ENCODE data around the gene MROH8. TPM values are rescaled to one million over a fixed set of nuclear protein-coding genes. Genes with fewer than 3 reads are reported as not detected.

Gene MROH8
- total RNA-seq, 4 donors from 2014 or later: 1.4 to 5.0 (median 3.6) TPM

DNA sequence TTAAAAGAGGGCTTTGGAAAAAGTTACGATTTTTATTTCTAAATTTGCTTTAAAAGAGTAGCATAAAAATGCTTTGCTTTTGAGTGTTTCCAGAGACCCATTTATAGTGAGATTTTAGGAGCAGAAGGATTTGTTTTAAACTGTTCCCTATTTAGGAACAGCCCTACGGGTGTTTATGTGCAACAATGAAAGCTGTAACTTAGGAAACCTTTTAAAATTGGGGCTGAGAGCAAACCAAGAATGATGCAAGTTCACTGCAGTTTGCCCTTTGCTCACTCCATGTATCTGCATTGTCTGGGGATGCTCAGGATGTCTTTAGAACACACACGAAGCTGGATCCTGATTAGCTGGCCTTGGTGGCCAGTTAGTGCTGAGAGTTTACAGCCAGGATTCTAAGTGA, 41.4 kb upstream of the MROH8 start:
- DNase-seq (ENCODE audit: low spot score): no peak
- no peak for ATAC-seq (ENCODE audit: low FRiP score)
- TF ChIP-seq, protein P1, sequence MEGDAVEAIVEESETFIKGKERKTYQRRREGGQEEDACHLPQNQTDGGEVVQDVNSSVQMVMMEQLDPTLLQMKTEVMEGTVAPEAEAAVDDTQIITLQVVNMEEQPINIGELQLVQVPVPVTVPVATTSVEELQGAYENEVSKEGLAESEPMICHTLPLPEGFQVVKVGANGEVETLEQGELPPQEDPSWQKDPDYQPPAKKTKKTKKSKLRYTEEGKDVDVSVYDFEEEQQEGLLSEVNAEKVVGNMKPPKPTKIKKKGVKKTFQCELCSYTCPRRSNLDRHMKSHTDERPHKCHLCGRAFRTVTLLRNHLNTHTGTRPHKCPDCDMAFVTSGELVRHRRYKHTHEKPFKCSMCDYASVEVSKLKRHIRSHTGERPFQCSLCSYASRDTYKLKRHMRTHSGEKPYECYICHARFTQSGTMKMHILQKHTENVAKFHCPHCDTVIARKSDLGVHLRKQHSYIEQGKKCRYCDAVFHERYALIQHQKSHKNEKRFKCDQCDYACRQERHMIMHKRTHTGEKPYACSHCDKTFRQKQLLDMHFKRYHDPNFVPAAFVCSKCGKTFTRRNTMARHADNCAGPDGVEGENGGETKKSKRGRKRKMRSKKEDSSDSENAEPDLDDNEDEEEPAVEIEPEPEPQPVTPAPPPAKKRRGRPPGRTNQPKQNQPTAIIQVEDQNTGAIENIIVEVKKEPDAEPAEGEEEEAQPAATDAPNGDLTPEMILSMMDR (IDR thresholded peaks at IDR 0.05): no peak

DNA sequence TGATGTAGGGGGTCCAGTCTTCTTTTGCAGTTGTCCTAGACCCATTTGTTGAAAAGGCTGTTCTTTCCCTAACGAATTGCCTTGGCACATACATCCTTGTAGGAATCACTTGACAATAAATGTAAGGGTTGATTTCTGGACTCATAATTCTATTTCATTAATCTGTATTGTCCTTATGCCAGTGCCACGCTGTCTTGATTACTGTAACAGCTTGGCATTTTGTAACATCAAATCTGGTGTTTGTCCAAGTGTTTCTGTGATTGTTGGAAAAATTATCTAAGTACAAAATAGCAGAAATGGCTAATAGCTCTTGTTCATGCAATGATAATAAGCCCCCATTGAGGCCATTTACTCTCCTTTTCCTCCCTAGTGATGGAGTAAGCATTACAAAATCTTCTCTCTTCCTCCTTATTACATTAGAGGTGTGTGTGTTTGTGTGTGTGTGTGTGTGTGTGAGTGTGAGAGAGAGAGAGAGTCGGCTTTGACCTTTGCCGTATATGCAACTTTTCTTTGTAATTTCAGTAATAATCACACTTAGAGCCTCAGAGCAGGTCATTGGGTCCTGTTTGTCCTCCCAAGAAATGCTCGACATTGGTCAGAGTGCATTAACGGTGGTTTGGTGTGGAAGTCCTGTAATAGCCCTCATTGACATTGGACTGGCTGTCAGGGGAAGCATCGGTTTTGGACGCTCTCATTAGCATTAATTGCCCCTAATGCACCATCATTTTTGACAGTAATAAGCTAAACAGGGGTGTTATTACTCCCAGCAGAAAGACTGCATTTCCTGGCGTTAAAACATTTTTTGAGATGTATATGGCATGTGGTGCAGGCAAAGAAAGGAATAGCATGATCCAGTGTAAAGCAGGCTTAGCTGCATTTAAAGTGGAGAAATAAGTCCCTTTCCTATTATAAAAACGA, 40.7 kb upstream of the MROH8 start:
- TF ChIP-seq, protein P1 (IDR thresholded peaks at IDR 0.05): no peak
- ATAC-seq (ENCODE audit: low FRiP score) (no peak), DNase-seq (ENCODE audit: low spot score) (no peak)

DNA sequence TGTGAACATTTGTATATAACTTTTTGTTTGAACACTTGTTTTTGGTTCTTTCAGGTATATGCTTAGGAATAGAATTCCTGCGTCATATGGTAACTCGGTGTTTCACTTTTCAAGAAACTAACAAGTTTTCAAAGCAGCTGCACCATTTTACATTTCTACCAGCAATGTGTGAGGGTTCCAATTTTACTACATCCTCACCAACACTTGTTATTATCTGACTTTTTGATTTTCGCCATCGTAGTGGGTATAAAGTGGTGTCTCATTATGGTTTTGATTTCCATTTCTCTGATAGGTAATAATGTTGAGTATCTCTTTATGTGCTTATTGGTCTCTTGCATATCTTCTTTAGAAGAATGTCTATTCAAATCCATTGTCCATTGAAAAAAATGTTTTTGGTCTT, 39.6 kb upstream of the MROH8 start:
- TF ChIP-seq, protein P1 (IDR thresholded peaks at IDR 0.05): no peak
- DNase-seq (ENCODE audit: low spot score): no peak
- ATAC-seq (ENCODE audit: low FRiP score): no peak

DNA sequence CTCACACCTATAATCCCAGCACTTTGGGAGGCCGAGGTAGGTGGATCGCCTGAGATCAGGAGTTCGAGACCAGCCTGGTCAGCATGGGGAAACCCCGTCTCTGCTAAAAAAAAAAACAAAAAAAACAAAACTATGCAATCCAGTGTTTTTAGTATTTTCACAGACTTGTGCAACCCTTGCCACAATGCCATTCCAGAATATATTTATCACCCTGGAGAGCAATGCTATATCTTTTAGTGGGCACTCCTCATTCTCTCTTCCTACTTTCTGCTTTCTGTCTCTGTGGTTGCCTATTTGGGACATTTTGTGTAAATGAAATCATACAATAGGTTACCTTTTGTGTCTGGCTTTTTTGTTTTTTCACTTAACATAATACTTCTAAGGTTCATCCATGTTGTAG, 39.1 kb upstream of the MROH8 start:
- TF ChIP-seq, protein P1 (IDR thresholded peaks at IDR 0.05): no peak
- DNase-seq (ENCODE audit: low spot score) (no peak), ATAC-seq (ENCODE audit: low FRiP score) (no peak)

DNA sequence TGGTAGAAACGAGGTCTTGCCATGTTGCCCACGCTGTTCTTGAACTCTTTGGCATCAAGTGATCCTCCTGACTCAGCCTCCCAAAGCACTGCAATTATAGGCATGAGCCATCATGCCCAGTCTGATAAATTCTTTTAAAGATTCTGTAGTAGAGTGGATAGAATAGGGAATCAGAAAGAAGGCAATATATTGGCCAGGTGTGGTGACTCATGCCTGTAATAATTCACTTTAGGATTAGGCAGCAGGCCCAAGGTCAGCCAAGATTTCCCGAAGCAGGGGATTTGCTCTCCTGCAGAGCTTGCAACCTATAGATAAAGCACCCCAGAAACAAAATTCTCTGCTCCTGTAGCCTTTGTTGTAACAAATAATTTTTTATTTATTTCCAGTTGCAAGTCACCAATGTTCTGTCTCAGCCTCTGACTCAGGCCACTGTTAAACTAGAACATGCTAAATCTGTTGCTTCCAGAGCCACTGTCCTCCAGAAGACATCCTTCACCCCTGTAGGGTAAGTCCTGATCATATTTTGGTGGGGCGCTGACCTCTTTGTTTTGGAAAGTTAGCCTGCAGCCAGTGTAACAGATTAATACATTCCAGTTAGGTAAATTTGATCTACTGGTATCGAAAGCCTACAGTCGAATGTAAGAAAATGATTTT, 30.4 kb upstream of the MROH8 start:
- DNase-seq (ENCODE audit: low spot score): no peak
- ATAC-seq (ENCODE audit: low FRiP score): no peak
- TF ChIP-seq, protein P1 (IDR thresholded peaks at IDR 0.05): no peak

DNA sequence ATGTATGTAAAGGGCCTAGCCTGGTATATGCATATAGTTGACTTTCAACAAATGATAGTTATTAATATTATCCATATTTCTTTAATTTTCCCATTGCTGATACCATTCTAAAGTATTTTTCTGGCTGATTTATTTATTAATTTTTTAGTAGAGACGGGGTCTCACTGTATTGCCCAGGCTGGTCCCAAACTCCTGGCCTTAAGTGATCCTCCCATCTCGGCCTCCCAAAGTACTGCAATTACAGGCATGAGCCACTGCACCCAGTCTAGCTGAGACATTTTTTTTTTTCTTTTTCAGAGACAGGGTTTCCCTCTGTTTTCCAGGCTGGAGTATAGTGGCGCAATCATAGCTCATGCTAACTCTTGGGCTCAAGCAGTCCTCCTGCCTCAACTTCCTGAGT, 29.8 kb upstream of the MROH8 start:
- DNase-seq (ENCODE audit: low spot score) (no peak), ATAC-seq (ENCODE audit: low FRiP score) (no peak)
- TF ChIP-seq, protein P1 (IDR thresholded peaks at IDR 0.05): no peak

Measured in omental fat pad (tissue), 4 donors.